ENCODE data around the gene ACAN.

The ACAN gene

DNA sequence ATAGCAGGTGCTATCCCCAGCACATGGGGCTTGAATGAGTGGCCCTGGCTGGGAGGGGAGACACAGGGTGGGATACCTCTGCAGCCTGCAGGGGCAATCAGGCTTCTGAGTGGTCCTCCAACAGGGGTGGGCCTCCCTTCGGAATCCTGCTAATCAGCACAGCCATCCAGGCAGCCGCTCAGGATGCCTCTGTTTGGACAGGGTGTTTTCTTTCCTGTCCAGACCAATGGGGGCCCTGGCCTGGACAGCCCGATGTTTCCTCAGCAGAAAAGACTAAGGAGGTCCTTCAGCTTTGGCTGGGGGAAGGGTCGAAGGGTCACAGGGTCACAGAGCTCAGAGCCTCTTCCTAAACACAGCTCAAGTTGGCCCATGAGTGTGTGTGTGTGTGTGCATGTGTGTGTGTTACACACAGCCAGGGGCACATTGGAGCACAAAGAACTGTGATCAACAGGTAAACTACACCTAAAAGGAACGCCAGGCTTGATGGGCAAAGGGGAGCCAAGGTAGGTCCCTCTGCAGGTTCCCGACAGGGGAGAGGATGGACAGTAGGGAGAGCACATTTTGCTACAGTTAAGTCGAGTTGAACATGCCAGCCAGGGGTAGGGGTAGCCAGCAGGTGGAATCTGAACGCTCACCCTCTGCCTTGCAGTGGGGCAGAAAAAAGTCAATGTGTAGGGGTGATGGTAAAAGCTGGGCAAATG is 93.2 kb downstream of the ACAN start:
- no peak overlapping the region for H3K4me3 ChIP-seq (ENCODE audit: low read depth, low read length)
- DNase-seq (ENCODE audit: low read depth) = no peak

GRCh38 chr15:88897142-88897455 is 93.9 kb downstream of the ACAN start:
- H3K4me3 ChIP-seq (ENCODE audit: low read depth, low read length) = no peak overlapping the region
- DNase-seq (ENCODE audit: low read depth) = no peak

GRCh38 chr15:88897456-88898194 is 94.4 kb downstream of the ACAN start:
- H3K4me3 ChIP-seq (ENCODE audit: low read depth, low read length) = no peak overlapping the region
- DNase-seq (ENCODE audit: low read depth) = no peak

- H3K4me3 ChIP-seq (ENCODE audit: low read depth, low read length) = no peak overlapping the region
- DNase-seq (ENCODE audit: low read depth) = no peak
These were observed 95.5 kb downstream of the ACAN start for GRCh38 chr15:88898736-88899135.

- H3K4me3 ChIP-seq (ENCODE audit: low read depth, low read length) = no peak overlapping the region
- DNase-seq (ENCODE audit: low read depth) = no peak
These were observed 96.0 kb downstream of the ACAN start for GRCh38 chr15:88899251-88899650.

DNA sequence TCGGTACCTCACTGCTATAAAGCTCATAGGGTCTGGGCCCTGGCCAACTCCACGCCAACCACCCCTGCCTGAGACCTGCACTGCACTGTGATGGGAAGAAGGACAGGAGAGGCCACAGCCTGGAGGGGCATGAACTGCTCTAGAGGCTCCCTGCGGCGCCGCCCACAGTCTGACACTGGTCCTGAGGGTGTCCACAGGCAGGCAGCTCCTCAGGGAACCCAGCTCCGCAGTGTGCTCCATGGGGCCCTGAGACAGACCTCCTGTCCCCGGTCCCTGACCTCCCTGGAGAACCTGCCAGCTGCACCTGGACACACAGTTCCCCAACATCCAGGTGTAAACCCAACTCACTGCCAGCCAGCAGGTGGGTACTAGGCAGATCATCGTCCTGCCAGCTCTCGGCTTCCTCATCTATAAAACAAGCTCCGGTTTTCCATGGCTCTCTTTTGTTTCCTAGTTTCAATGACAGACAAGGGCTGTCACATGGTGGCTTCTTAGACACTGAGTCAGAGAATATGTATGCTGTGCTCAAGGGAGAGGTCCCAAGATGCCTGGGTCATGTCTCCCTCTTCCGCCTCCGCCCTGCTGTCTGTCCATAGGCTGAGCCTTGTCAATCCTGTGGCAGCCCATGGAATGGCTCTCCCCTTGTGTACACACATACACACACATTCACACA is 97.2 kb downstream of the ACAN start:
- no peak for DNase-seq (ENCODE audit: low read depth)
- no peak overlapping the region for H3K4me3 ChIP-seq (ENCODE audit: low read depth, low read length)

GRCh38 chr15:88900982-88901418 is 97.8 kb downstream of the ACAN start:
- DNase-seq (ENCODE audit: low read depth) = no peak
- no peak overlapping the region for H3K4me3 ChIP-seq (ENCODE audit: low read depth, low read length)

DNA sequence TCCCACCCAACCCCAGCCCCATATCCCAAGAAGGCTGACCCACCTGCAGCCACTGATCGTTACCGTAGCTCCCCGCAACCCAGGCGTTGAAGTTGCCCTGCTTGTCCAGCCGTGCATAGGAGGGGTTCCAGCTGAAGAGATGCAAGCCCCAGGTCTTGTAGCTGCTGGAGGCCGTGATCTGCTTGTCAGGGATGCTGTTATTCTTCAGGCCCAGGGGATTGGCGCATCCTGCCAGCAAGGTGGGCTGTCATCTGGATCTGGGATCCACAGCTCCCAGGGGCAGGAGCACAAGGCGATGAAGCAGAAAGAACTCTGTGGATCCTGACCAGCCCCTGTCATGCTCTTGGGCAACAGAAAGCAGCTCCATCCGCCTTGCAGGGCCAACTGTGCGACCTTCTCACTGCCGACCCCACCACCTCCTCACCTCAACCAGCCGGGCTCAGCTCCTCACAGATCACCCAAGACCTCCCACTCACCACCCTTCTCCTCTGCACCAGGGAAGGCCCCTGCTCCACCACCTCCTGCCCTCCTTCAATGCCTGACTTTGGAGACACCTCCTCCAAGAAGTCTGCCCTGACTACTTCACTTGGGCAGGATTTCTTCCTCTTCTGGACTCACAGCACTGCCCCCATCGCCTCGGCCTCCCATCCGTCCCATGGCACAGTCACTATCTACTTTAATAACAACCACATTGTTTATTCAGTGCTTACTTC is 98.4 kb downstream of the ACAN start:
- no peak for DNase-seq (ENCODE audit: low read depth)
- no peak overlapping the region for H3K4me3 ChIP-seq (ENCODE audit: low read depth, low read length)

DNA sequence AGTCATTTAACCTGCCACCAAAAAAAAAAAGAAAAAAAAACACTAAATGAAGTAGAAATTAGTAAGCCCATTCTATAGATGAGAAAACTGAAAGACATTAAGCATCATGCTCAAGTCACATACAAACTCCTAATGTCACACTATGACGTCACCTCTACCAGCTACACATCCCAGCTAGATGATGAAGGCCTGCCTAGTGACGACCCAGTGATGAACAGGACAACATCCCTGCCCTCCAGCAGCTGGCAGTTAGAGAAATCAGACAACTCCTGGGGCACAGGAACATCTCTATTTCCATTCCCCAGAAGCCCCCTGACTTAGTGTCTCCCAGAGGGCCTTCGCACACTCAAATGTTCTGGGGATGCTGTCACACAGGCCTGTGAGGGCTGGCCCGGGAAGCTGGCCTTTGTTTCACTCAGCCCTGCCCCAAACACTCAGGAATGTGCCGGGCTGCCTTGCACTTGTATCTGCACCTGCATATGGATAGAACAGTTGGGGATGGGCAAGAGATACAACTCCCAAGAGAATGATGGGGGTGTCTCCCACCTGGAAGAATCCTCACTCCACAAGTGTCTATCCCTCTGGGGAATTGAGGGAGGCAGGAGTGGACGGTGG is 99.1 kb downstream of the ACAN start:
- H3K4me3 ChIP-seq (ENCODE audit: low read depth, low read length) = no peak overlapping the region
- no peak for DNase-seq (ENCODE audit: low read depth)

- DNase-seq (ENCODE audit: low read depth) = no peak
- H3K4me3 ChIP-seq (ENCODE audit: low read depth, low read length) = no peak overlapping the region
These were observed 99.6 kb downstream of the ACAN start for GRCh38 chr15:88902846-88903245.

DNA sequence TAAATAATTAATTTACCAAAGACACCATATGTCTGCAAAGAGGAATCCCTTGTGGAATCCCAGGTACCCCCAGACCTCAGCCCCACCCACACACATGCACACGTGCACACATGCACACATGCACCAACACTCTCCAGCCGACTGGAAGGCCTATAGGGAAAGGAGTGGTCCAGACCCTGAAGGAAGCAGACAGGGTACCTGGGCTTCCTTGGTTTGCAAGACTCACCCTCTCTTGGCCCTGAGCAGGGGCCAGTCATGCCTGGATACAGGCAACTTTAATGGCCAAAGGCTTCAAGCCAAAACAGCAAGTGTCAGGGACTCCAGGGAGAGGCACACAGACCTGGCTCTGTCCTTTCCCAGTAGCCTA is 101.0 kb downstream of the ACAN start:
- no peak overlapping the region for H3K4me3 ChIP-seq (ENCODE audit: low read depth, low read length)
- DNase-seq (ENCODE audit: low read depth) = no peak

DNA sequence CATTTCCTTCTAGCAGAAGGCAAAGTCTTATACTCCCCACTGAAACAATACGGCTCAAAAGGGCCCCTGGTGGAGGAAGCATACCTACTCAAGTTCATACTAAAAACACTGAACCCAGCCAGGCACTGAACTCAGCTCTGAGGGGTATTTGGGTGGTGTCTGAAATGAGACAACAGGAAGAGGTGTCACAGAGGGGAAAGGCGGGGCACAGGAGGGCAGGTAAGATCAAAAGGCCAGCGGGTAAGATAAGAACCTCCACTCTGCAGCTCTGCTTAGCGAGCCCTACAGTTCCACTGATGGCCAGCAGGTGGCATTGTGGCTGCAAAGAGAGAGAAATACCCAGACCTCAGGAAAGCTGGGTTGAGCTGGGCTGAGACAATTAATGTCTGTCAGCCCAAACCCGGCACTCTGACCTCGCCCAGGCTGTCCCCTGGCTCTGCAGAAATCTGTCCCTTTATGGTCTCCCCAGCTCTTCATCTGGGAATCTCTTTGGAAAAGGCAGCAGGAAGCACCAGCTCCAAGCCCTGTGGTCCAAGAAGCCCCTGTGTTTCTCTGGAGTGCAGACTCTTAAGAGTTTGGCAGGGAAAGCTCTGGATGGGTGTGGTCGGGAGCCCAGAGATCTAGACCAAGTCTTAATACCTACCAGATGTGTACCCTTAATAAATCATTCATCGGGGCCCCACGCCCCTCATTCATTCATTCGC is 101.5 kb downstream of the ACAN start:
- DNase-seq (ENCODE audit: low read depth) = no peak
- no peak overlapping the region for H3K4me3 ChIP-seq (ENCODE audit: low read depth, low read length)

DNA sequence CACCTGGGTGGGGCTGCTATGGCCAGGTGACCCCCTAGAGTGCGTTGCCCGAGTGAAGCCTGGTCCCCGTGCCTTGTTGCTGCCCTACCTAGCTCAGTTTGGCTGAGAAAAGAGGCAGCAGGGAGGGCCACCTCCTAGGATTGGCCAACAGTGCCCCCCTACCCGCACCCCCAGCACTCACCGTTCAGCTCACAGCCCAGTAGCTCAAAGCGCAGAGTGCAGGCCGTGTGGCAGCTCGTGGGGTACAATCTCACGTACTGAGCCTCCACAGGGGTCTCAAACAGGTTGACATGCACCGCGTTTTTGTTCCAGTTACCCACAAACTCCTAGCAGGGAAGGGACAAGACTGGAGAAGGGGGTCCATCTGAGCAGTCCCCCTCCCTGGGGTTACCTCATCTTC is 102.3 kb downstream of the ACAN start:
- no peak overlapping the region for H3K4me3 ChIP-seq (ENCODE audit: low read depth, low read length)
- DNase-seq (ENCODE audit: low read depth) = no peak

GRCh38 chr15:88906130-88906529 is 102.9 kb downstream of the ACAN start:
- H3K4me3 ChIP-seq (ENCODE audit: low read depth, low read length) = no peak overlapping the region
- DNase-seq (ENCODE audit: low read depth) = no peak

DNA sequence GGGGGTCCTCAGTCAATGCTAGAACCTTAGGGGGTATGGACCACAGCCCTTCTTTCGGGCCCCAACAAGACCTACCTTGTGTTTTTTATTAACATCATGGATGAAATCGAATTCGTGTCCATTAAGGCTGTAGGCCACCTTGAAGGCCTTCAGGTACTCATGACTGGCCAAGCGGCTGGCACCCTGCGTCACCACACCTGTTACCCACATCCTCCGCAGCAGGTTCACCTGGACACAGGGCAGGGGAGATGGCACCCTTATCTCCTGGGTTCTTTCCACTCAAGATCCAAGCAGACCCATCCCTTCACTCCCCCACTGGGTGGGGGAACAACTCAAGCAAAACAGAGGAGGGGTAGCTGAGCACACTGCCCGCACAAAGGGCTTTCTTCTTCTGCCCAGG is 103.3 kb downstream of the ACAN start:
- no peak overlapping the region for H3K4me3 ChIP-seq (ENCODE audit: low read depth, low read length)
- no peak for DNase-seq (ENCODE audit: low read depth)

DNA sequence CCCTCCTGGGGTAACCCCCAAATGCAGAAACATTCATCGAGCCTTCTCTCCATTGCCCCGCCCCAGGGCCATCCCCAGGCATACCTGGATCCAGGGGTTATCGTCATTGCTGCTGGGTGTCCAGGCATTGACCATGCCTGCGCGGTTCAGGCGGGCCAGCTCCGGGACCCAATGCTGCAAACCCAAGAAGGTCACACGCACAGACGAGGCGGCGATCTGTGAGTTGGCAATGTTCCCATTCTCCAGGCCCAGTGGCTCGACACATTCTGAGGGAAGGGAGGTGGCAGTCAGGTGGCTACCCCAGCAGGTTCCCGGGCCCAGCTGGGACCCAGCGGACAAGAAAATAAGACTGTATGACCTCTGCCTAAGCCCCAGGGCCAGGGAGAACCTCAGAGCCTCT is 103.9 kb downstream of the ACAN start:
- H3K4me3 ChIP-seq (ENCODE audit: low read depth, low read length) = no peak overlapping the region
- DNase-seq (ENCODE audit: low read depth) = no peak

DNA sequence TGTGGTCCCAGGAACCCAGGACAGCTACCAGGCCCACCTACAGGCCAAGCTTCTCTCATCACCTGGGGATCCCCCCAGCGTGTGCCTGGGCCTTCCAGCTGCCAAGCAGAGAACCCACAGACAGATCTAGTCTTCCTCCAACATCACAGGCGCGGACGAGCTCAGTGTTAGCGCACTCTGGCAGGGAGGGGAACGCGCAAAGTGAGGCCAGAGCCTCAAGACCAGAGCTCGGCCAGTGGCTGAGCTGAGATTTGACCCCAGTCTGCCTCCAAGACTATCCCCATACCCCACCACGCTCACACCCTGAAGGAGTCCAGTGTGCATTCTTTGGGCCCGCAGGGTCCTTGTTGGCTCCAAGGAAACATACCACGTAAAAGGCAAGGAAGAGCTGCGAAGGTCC is 104.9 kb downstream of the ACAN start:
- H3K4me3 ChIP-seq (ENCODE audit: low read depth, low read length) = no peak overlapping the region

DNA sequence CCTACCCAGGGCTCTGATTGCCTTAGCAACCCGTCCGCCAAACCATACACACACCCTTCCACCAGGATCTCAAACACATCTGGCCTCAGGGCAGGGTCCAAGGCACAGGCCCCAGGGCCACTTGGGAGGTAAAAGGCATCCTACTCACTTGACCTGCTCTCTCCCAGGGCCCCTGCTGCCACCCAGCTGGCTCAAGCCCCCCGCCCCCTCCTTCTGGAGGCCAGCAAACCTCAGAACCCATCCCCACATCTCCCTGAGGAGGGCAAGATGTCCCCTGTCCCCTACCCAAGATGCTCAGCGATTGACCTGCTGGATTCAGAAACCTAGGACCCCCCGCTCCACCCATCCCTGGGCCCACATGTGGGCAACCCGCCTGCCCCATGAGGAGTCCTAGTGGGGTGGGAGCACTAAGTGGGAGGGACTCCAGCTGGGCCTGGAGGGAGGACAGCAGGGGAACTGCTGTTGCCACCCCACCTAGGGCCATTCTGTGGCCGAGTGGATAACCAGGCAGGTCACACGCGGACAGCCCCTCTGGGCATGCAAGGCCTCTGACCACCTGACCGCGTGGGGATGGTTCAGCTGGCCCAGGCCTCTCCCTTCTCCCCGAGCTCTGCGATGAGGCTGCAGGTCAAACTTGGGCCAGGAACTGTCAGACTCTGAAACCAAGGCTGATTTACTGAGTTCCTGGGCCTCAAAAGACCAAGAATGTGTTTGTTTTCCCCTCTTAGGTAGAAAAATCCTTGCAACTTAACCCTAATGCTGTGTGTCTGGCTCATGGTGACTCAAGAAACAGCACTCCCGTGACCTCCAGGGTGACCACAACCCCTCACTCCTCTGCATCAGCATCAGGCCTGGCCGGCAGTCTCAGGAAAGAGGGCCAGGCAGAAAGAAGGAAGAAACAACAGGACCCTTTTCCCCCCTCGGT is 105.7 kb downstream of the ACAN start:
- no peak overlapping the region for H3K4me3 ChIP-seq (ENCODE audit: low read depth, low read length)
- no peak for DNase-seq (ENCODE audit: low read depth)

More for the DNA sequence above, 104.9 kb downstream of the ACAN start:
- DNase-seq (ENCODE audit: low read depth) = no peak

All from skeletal muscle cell (primary cell).